Choroid plexus epithelial cell (primary cell): Measurements from ENCODE around the gene AUH.
A peak's percentile ranks its signal among the peaks of the same experiment; 100 is the strongest.

Source experiments
- DNase-seq: peaks from one replicate; pipeline ENCODE4 v3.0.0-alpha.2; 2010; ENCODE audit warnings: low read depth
- H3K4me3 ChIP-seq: 2 replicates; pipeline ENCODE4 v1.5.1; 2011; ENCODE audit warnings: low read depth, mild to moderate bottlenecking, control low read depth, low read length, moderate library complexity
- TF ChIP-seq, protein P1 (sequence below): conservative IDR thresholded peaks from 2 replicates; pipeline ENCODE4 v1.5.1; 2011; ENCODE audit warnings: low read depth, mild to moderate bottlenecking, control low read depth, inconsistent platforms, low read length, moderate library complexity

The AUH gene

DNA sequence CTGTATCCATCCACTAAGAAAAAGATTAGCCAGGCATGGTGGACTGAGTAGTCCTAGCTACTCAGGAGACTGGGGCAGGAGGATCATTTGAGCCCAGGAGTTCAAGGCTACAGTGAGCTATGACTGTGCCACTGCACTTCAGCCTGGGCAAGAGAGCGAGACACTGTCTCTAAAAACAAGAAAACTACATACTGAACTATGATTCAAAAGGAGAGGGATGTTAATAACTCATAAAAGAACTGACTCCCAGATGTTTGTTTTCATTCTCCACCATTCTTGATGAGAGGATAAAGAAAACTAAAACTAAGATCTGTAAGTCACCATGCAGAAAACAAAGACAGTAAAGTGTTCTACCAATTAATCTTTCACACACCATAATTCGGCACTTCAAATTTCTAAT, 53.5 kb downstream of the AUH start:
- DNase-seq: no peak
- TF ChIP-seq, protein P1, sequence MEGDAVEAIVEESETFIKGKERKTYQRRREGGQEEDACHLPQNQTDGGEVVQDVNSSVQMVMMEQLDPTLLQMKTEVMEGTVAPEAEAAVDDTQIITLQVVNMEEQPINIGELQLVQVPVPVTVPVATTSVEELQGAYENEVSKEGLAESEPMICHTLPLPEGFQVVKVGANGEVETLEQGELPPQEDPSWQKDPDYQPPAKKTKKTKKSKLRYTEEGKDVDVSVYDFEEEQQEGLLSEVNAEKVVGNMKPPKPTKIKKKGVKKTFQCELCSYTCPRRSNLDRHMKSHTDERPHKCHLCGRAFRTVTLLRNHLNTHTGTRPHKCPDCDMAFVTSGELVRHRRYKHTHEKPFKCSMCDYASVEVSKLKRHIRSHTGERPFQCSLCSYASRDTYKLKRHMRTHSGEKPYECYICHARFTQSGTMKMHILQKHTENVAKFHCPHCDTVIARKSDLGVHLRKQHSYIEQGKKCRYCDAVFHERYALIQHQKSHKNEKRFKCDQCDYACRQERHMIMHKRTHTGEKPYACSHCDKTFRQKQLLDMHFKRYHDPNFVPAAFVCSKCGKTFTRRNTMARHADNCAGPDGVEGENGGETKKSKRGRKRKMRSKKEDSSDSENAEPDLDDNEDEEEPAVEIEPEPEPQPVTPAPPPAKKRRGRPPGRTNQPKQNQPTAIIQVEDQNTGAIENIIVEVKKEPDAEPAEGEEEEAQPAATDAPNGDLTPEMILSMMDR: no peak
- no peak overlapping the region for H3K4me3 ChIP-seq

- no peak for DNase-seq
- H3K4me3 ChIP-seq: no peak overlapping the region
- TF ChIP-seq, protein P1: no peak
These were observed 54.4 kb downstream of the AUH start for GRCh38 chr9:91307279-91307678.

DNA sequence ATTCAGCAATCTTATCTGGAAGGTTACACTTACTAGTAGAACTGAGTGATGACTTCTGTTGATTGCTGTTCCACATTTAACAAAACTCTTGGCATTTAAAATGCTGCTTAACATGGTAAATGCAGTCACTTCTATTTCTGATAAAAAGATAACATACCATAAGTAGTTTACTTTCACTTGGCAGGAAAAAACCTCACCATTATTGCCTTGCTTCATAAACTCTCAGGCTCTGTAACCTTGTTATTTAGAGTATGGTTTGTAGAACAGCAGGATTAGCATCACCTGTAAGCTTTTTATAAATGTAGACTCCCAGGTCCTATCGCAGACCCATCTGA, 55.5 kb downstream of the AUH start:
- no peak for DNase-seq
- H3K4me3 ChIP-seq: no peak overlapping the region
- TF ChIP-seq, protein P1: no peak

GRCh38 chr9:91305596-91306295, 56.0 kb downstream of the AUH start:
- H3K4me3 ChIP-seq: no peak overlapping the region
- TF ChIP-seq, protein P1: no peak
- no peak for DNase-seq

DNA sequence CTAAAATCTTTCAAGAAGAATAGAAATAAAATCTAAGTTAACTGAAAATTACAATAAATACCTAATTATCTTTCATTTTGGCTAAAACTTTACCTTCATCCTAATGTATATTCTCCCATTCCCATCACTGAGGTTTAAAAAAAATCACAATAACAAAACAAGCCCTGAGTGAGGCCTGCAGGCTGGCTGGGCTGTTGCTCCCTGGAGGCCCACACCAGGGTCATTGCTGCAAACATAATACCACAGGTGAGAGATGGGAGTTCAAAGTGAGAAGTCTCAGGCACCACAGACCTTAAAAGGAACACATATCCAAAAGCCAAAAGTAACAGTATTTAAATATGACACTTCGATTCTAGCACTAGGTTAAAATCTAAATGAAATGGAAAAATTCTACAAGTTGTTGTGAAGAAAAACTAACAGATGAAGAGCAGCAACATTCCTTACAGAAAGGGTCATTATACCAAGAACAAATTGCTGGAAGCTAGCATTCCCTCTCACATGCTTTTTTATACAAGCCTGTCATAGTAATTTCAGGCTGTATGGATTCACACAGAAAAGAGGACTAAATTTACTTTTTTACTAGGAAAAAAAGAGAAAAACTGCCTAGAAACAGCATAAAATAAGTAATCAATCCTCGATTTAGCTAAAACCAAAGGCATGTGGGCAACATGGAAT, 57.8 kb downstream of the AUH start:
- DNase-seq: no peak
- TF ChIP-seq, protein P1: no peak
- H3K4me3 ChIP-seq: no peak overlapping the region

- TF ChIP-seq, protein P1: no peak
- H3K4me3 ChIP-seq: no peak overlapping the region
- DNase-seq: peak; percentile 85
These were observed 58.9 kb downstream of the AUH start for GRCh38 chr9:91302831-91303230.

GRCh38 chr9:91301161-91301560, 60.6 kb downstream of the AUH start:
- DNase-seq: peak; percentile 46

More at GRCh38 chr9:91301161-91301560, 60.6 kb downstream of the AUH start:
- TF ChIP-seq, protein P1: no peak
- no peak overlapping the region for H3K4me3 ChIP-seq
